ENCODE measurements around the gene ACBD4.
A peak's percentile ranks its signal among the peaks of the same experiment; 100 is the strongest.

Gene ACBD4

GRCh38 chr17:45155029-45155428 is 19.5 kb downstream of the ACBD4 start:
- no peak for TF ChIP-seq CTCF (IDR thresholded peaks at IDR 0.05; ENCODE audit: low read depth, low read length, missing control alignments)

GRCh38 chr17:45155483-45155882 is 20.0 kb downstream of the ACBD4 start:
- no peak for DNase-seq (ENCODE audit: low read depth)
- H3K4me3 ChIP-seq (ENCODE audit: low read depth, low read length), result no peak overlapping the region
- no peak for TF ChIP-seq CTCF (IDR thresholded peaks at IDR 0.05; ENCODE audit: low read depth, low read length, missing control alignments)

More at GRCh38 chr17:45155029-45155428, 19.5 kb downstream of the ACBD4 start:
- no peak overlapping the region for H3K4me3 ChIP-seq (ENCODE audit: low read depth, low read length)
- DNase-seq (ENCODE audit: low read depth), result no peak

- no peak for DNase-seq (ENCODE audit: low read depth)
- H3K4me3 ChIP-seq (ENCODE audit: low read depth, low read length), result no peak overlapping the region
- TF ChIP-seq CTCF (IDR thresholded peaks at IDR 0.05; ENCODE audit: low read depth, low read length, missing control alignments), result no peak
These were observed 20.8 kb downstream of the ACBD4 start for GRCh38 chr17:45156242-45156641.

GRCh38 chr17:45160447-45161287 is 25.2 kb downstream of the ACBD4 start:
- H3K4me3 ChIP-seq (ENCODE audit: low read depth, low read length), result peak overlapping the region; percentile 83
- DNase-seq (ENCODE audit: low read depth), result no peak
- peak; percentile 29 for TF ChIP-seq CTCF (IDR thresholded peaks at IDR 0.05; ENCODE audit: low read depth, low read length, missing control alignments)

- H3K4me3 ChIP-seq (ENCODE audit: low read depth, low read length), result peak within 1 kb of the TSS; percentile 83
- no peak for TF ChIP-seq CTCF (IDR thresholded peaks at IDR 0.05; ENCODE audit: low read depth, low read length, missing control alignments)
- peak; percentile 100 for DNase-seq (ENCODE audit: low read depth)
These were observed 26.0 kb downstream of the ACBD4 start, which contains the start of gene HEXIM2 for GRCh38 chr17:45161288-45162024. Gene HEXIM2 (plus strand): TSS chr17:45161875. CDS start chr17:45162794, 919 bp downstream.

- TF ChIP-seq CTCF (IDR thresholded peaks at IDR 0.05; ENCODE audit: low read depth, low read length, missing control alignments), result no peak
- peak overlapping the region; percentile 70 for H3K4me3 ChIP-seq (ENCODE audit: low read depth, low read length)
- DNase-seq (ENCODE audit: low read depth), result no peak
These were observed 26.7 kb downstream of the ACBD4 start for GRCh38 chr17:45162025-45162687.
